ENCODE results near the gene COL9A3. TPM values are rescaled to one million over a fixed set of nuclear protein-coding genes. Genes with fewer than 3 reads are reported as not detected.

The COL9A3 gene
- total RNA-seq, 1 experiment from 2014 or later = 46.6 TPM

- POLR2A ChIA-PET = no interaction called here
- no peaks in the 10 kb centered on the region for H3K27me3 ChIP-seq (ENCODE audit: control insufficient read depth, insufficient read depth, low read length)
- in situ Hi-C loops (cut with HindIII; ENCODE audit: low pct_unique_long_range_greater_than_20kb, low sequenced_read_pairs) = no loop called here
- peaks cover 17% of the 10 kb centered on the region for H3K4me1 ChIP-seq (ENCODE audit: control insufficient read depth, insufficient read depth, low read length)
- no peaks in the 10 kb centered on the region for H3K9me3 ChIP-seq (ENCODE audit: control insufficient read depth, insufficient read depth, low read depth, low read length)
- BruUV-seq (replicated peaks) = no TSS peak
- CTCF ChIA-PET = no interaction called here
- ATAC-seq = no peak
- no peak overlapping the region for H3K4me3 ChIP-seq (ENCODE audit: low read depth in 2 of 2, low read length in 2 of 2)
- no peak for TF ChIP-seq SIN3A (IDR thresholded peaks at IDR 0.05; ENCODE audit: borderline replicate concordance, insufficient read depth, low read depth, low read length)
- TF ChIP-seq POLR2AphosphoS5 (IDR thresholded peaks at IDR 0.05; ENCODE audit: low read depth, low read length) = no peak
- TF ChIP-seq CTCF (IDR thresholded peaks at IDR 0.05) = no peak
- no peak for TF ChIP-seq REST (IDR thresholded peaks at IDR 0.05; ENCODE audit: insufficient read depth in 1 of 2, low read depth in 2 of 2, low read length in 1 of 2)
- no peak for TF ChIP-seq TCF7L2 (IDR thresholded peaks at IDR 0.05; ENCODE audit: low read depth, low read length)
- DNase-seq (ENCODE audit: low read depth, low spot score) = no peak
- no peak overlapping the region for H3K27ac ChIP-seq (ENCODE audit: low read length)
- H3K36me3 ChIP-seq (ENCODE audit: control insufficient read depth, insufficient read depth, low read length) = peaks cover 3% of the 10 kb centered on the region
- intact Hi-C loops (cut with micrococcal nuclease; ENCODE audit: unreplicated experiment) = loop anchor here (10.0 kb wide), 1 partner anchor 324 kb away; the partner anchor contains the start of gene GATA5
Measured at GRCh38 chr20:62799036-62799435, 17.8 kb upstream of the COL9A3 start.

GRCh38 chr20:62799459-62799858 lies 17.4 kb upstream of the COL9A3 start:
- H3K36me3 ChIP-seq (ENCODE audit: control insufficient read depth, insufficient read depth, low read length) = peaks cover 3% of the 10 kb centered on the region
- H3K4me3 ChIP-seq (ENCODE audit: low read depth in 2 of 2, low read length in 2 of 2) = no peak overlapping the region
- DNase-seq (ENCODE audit: low read depth, low spot score) (no peak), ATAC-seq (no peak)
- ChIA-PET POLR2A (no interaction called here), CTCF (no interaction called here)
- H3K4me1 ChIP-seq (ENCODE audit: control insufficient read depth, insufficient read depth, low read length) = peaks cover 20% of the 10 kb centered on the region
- TSS peak; percentile 91 for BruUV-seq (replicated peaks)
- TF ChIP-seq REST (IDR thresholded peaks at IDR 0.05; ENCODE audit: insufficient read depth in 1 of 2, low read depth in 2 of 2, low read length in 1 of 2) (no peak), POLR2AphosphoS5 (IDR thresholded peaks at IDR 0.05; ENCODE audit: low read depth, low read length) (no peak), TCF7L2 (IDR thresholded peaks at IDR 0.05; ENCODE audit: low read depth, low read length) (no peak), SIN3A (IDR thresholded peaks at IDR 0.05; ENCODE audit: borderline replicate concordance, insufficient read depth, low read depth, low read length) (no peak)
- in situ Hi-C loops (cut with HindIII; ENCODE audit: low pct_unique_long_range_greater_than_20kb, low sequenced_read_pairs) = no loop called here
- intact Hi-C loops (cut with micrococcal nuclease; ENCODE audit: unreplicated experiment) = loop anchor here (10.0 kb wide), 1 partner anchor 325 kb away; the partner anchor contains the start of gene GATA5
- no peaks in the 10 kb centered on the region for H3K27me3 ChIP-seq (ENCODE audit: control insufficient read depth, insufficient read depth, low read length)
- H3K9me3 ChIP-seq (ENCODE audit: control insufficient read depth, insufficient read depth, low read depth, low read length) = no peaks in the 10 kb centered on the region
- H3K27ac ChIP-seq (ENCODE audit: low read length) = no peak overlapping the region
